HL-60 (cell line): Measurements from ENCODE around the gene LIMCH1.

ENCODE experiments used
- DNase-seq, 2 experiments: peaks; one replicate each; pipeline ENCODE4 v3.0.0-alpha.2; 2010 to 2020; ENCODE audit warnings: low read depth in 1 of 2, low spot score in 1 of 2
- H3K27ac ChIP-seq: fragments of 250-450 bp; sonication (Bioruptor Pico); replicated peaks from 2 replicates; pipeline ENCODE4 v1.5.1; 2020; ENCODE audit warnings: mild to moderate bottlenecking, moderate library complexity
- H3K27me3 ChIP-seq: fragments of 250-450 bp; sonication (Bioruptor Pico); 2 replicates; pipeline ENCODE4 v1.5.1; 2021; ENCODE audit warnings: mild to moderate bottlenecking, moderate library complexity; ENCODE audit not compliant: insufficient read depth, poor library complexity, severe bottlenecking
- H3K4me3 ChIP-seq: replicated peaks from 2 replicates; pipeline ENCODE4 v1.5.1; 2011; ENCODE audit warnings: mild to moderate bottlenecking, control low read depth, low read length; ENCODE audit not compliant: insufficient read depth
- CTCF ChIP-seq: IDR thresholded peaks from one replicate; pipeline ENCODE4 v1.5.1; 2011; ENCODE audit warnings: low read length, control low read depth, inconsistent platforms; ENCODE audit not compliant: insufficient read depth
- GABPA ChIP-seq: IDR thresholded peaks from 2 replicates; pipeline ENCODE4 v1.6.1; 2012; ENCODE audit warnings: low read depth
- POLR2AphosphoS5 ChIP-seq: IDR thresholded peaks from 2 replicates; pipeline ENCODE4 v1.6.1; 2012; ENCODE audit warnings: low read depth
- REST ChIP-seq: IDR thresholded peaks from 2 replicates; pipeline ENCODE4 v1.6.1; 2012; ENCODE audit warnings: low read depth; ENCODE audit not compliant: insufficient replicate concordance
- SPI1 ChIP-seq: IDR thresholded peaks from 2 replicates; pipeline ENCODE4 v1.6.1; 2012; ENCODE audit warnings: low read depth, mild to moderate bottlenecking, borderline replicate concordance

The LIMCH1 gene

GRCh38 chr4:41579043-41579442 is 41.1 kb downstream of the LIMCH1 start:
- Histone ChIP-seq H3K27me3 (peaks cover 3% of the 10 kb centered on the region), H3K27ac (no peak overlapping the region)
- TF ChIP-seq CTCF (no peak), SPI1 (no peak), GABPA (no peak), POLR2AphosphoS5 (no peak), REST (no peak)

GRCh38 chr4:41579526-41579925 is 41.6 kb downstream of the LIMCH1 start:
- Histone ChIP-seq H3K4me3 (no peak overlapping the region), H3K27ac (no peak overlapping the region), H3K27me3 (peaks cover 3% of the 10 kb centered on the region)
- TF ChIP-seq CTCF (no peak), SPI1 (no peak), GABPA (no peak), POLR2AphosphoS5 (no peak), REST (no peak)
- no peak for DNase-seq

More at GRCh38 chr4:41579043-41579442, 41.1 kb downstream of the LIMCH1 start:
- DNase-seq: no peak
- H3K4me3 ChIP-seq: no peak overlapping the region

GRCh38 chr4:41580007-41580406 is 42.0 kb downstream of the LIMCH1 start:
- TF ChIP-seq SPI1: no peak
- no peak for TF ChIP-seq REST
- TF ChIP-seq POLR2AphosphoS5: no peak
- no peak for TF ChIP-seq GABPA
- TF ChIP-seq CTCF: no peak
- no peak for DNase-seq
- peaks cover 3% of the 10 kb centered on the region for H3K27me3 ChIP-seq
- no peak overlapping the region for H3K27ac ChIP-seq
- no peak overlapping the region for H3K4me3 ChIP-seq
